HG03139 (cell line): ENCODE results near the gene PURB.
"Not testable (repeated sequence)": the region's sequence is repeated elsewhere in the genome, so short reads cannot be mapped to it uniquely, and the experiment has no call there.

Experiments
- ATAC-seq: cut with Tn5 transposase; IDR thresholded peaks from one replicate; pipeline ENCODE4 v1.9.1; 2021; ENCODE audit not compliant: unreplicated experiment

PURB gene

GRCh38 chr7:44885394-44886317, at the start of gene PURB:
PURB (minus strand) TSS chr7:44885530; CDS start chr7:44885348, 182 bp downstream.
- ATAC-seq = peak; percentile 85

DNA sequence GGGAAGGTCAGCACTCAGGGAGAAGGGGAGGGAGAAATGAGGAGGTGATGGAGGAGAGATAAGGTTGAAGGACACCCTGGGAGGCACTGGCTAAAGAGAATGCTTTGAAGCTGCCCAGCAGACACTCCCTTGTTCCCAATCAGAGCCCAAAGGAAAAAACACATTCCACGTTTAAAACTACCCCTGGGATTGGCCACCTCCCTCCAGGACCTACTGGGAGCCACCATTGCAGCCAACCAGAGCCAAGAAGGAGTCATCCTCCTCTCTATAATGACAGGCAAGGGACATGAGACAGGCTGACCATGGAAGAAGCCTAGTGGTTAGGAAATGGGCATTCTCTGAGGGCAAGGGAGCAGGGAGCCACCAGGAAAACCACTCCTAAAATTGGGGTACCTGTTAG, 49.7 kb upstream of the PURB start:
- no peak for ATAC-seq

GRCh38 chr7:44934510-44934909, 49.2 kb upstream of the PURB start:
- ATAC-seq = not testable (repeated sequence)

- no peak for ATAC-seq
These were observed 45.6 kb upstream of the PURB start for GRCh38 chr7:44930921-44931320.

- no peak for ATAC-seq
These were observed 37.0 kb upstream of the PURB start for GRCh38 chr7:44922351-44922694.

DNA sequence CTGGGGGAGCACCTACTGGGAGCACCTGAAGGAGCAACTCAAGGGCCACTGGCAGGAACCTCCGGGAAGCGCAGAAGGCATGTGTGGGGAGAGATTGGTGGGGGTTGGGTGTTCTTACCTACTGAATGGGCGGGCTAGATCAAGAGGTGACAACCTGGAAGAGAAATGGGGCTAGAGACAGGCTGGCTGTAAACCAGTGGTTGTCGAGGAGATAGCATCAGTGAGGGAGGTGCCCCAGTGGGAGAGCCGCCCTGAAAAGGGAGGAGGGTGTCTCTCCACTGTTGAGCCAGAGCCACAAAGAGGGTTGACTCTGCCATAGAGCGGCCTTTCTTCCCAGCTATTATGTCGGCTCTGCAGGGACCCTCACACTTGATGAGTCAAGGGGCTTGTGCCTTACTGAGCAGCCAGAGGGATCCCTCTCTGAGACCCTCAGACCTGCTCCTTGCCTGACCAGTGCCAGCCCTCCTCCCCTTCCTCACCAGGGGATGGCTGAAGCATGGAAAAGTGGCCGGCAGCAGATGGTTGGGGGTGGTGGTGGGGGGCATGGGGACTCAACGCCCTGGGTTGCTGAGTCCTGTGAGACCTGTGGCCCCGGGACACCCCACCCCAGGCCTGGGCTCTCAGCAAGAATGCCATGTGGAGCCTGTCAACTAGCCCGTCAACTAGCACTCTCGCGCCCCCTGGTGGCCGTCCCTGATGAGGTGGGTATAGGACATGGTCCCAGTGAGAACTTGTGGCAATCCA, 36.4 kb upstream of the PURB start:
- peak; percentile 80 for ATAC-seq

DNA sequence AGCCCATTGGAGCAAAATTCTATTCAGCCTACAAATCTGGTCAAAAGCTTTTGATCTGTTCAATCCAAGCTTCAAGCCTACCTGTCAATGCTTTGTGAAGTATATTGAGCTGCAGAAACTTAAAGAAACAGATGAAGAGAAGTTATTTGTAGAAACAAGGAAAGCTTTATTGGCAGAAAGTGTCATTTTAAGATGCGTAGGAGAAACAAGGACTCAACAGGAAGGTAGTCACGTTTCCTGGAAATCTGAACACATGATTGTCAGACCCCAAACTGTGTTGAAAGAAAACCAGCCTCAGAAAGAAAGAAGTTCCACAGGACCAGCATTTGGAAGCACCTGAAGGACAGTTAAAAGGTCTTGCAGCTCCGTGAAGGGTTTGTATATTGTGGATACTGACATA, 34.8 kb upstream of the PURB start:
- no peak for ATAC-seq

GRCh38 chr7:44918029-44918428, 32.7 kb upstream of the PURB start:
- no peak for ATAC-seq

DNA sequence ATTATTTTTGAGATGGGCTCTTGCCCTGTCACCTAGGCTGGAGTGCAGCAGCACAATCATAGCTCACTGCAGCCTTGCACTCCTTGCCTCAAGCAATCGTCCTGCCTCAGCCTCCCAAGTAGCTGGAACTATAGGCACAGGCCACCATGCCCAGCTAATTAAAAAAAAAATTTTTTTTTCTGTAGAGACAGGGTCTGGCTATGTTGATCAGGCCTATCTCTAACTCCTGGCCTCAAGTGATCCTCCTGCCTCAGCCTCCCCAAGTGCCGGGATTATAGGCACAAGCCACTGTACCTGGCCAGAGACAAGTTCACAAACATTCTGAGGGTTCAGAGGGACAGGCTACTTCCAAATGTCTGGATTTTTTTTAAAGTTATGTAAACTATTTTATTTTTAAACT, 32.1 kb upstream of the PURB start:
- ATAC-seq = no peak

DNA sequence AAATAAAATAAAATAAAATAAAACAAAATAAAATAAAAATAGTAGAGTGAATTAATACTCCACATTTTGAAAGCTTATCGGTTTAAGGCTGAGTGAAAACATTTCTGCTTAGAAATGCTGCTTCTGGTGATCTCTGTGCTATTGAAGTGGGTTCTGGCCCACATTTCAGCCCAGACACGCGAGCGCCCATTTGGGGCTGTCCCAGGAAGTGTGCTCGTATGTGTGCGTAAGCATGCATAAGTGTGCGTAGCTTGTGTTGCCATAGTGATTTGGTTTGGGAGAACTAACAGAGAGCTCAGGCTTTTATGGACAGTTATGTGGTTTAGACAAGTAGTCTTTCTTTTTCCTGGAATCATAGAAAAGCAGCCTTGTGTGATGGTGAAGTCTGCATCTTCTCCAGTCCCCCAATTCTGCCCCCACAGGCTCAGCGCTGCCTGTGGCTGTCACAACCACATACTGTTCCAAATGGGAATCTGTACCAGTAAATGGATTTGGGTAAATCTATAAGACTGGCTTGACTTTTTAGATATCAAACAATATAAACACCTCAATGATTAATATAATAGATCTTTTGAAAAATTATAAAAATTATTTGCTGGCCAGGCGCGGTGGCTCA, 29.8 kb upstream of the PURB start:
- peak; percentile 70 for ATAC-seq

GRCh38 chr7:44912775-44913347, 27.5 kb upstream of the PURB start:
- no peak for ATAC-seq

DNA sequence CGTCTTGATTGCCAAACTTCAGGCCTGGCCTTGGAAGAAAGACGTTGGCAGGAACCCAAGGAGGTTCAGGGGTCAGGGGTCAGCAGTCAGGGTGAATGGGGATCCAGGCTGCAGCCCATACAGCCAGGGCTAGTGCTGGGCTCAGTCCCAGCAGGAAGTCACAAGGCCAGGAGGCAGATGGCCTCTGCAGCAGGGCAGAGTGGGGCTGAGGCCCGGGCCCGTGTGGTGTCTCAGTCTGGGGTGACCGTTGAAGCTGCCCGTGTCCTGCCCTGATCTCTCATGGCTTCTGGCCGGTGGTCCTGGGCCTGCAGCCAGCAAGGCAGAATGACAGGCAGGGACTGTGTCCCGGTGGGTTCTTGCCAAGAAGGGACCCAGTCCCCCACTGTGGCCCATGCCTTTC, 26.6 kb upstream of the PURB start:
- no peak for ATAC-seq

DNA sequence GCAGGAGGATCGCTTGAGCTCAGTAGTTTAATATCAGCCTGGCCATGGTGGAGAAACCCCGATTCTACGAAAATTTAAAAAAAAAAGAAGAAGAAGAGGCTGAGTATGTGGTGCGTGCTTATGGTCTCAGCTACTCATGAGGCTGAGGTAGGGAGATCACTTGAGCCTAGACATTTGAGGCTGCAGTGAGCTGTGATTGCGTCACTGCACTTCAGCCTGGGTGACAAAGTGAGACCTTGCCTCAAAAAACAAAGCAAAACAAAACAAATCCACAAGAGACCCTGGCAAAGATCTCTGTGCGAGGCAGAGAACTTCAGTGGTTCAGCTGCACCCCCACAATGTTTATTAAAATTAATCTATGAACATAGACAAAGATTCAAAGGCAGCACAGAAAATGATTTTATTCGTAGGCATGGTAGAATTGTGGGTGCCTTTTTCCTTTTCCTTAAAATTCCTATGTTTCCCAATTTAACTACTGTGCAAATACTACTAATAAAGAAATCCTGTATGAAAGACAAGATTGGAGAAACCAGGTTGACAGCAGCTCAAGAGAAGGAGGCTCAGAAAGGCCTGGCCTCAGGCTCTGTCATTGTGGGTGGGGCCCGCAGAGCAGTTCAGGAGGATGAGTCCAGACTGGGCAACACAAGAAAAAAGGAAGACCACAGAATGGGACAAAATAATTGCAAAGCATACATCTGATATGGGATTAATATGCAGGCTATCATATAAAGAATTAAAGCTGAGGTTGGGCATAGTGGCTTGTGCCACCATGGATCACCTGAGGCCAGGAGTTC, 24.5 kb upstream of the PURB start:
- ATAC-seq = no peak

GRCh38 chr7:44906965-44907364, 21.6 kb upstream of the PURB start:
- ATAC-seq = no peak

DNA sequence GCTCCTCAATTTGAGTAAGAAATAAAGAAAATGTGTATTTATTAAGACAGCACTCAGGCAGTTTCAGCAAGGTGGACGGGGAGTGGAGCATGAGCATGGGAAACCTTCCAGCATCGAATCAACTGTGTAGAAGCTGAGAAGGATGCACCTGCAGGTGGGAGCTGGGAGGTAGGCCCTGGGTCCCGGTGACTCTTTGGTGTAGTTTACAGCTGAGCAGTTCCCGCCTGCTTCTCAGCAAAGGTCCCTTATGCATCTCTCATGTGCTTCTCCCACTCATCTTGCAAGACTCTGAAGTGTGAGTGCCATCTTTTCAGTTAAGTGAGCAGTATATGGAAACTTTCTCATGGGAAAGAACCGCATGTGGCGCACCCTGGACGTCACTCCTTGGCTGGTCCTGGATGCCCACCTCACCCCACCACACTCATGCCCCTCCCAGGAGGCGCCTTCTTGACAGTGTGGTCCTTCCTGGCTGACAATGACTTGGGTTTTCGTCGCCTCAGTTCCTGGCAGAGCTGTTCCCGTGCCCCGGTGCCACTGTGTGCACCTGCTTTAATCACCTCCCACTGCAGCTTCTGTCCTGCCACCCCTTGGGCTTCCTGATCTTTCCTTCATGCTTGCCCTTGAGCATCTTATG, 19.8 kb upstream of the PURB start:
- no peak for ATAC-seq

GRCh38 chr7:44899443-44899842, 14.1 kb upstream of the PURB start:
- no peak for ATAC-seq

DNA sequence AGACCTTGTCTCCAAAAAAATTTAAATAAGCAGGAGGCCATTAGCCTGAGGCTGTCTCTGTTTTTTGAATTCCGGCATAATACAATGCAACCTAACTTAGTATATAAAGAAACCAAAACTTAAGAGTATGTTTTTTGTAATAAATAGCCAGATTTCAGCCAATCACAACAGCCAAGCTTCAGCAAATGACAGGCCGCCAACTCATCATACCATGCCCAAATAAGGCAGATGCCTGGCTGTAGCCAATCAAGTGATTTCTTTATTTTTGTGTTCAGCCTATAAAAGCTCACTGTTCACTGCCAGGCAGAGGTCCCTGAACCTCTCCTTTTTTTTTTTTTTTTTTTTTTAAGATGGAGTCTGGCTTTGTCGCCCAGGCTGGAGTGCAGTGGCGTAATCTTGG, 12.7 kb upstream of the PURB start:
- no peak for ATAC-seq

- no peak for ATAC-seq
These were observed 12.0 kb upstream of the PURB start for GRCh38 chr7:44897309-44897708.

DNA sequence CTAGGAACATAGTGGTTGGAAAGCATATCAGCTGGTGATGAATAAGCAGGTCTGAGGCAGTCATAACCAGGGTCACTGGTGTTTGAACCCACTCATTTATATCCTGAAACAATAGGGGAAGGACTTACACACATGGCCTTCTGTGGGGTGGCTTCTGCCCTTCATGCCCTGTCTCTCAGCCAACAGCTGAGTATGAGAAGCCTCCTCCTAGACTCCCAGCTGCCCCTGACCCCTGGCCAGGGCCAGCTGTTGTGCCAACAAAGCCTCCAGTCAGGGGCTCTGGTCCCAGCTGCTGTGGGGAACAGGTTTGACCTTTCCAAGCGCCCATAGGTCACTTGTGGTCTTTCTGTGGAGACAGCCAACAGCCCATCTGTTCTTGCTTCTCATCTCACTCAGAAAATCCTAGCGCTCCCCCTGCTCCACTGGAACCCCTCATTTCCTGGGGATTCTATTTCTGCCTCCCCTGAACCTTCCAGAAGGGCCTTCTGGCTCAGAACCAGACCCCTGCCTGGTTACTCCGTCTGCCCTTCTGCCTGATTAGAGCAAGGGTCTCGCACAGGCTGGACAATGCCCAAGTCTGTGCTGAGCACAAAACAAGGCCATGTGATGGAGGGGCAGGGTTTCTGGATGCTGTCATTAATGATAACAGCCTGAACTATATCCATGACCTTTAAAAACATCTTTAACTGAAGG, 9.7 kb upstream of the PURB start:
- no peak for ATAC-seq
